ENCODE results near the gene MRPL32. TPM values are rescaled to one million over a fixed set of nuclear protein-coding genes. Genes with fewer than 3 reads are reported as not detected.
A peak's percentile ranks its signal among the peaks of the same experiment; 100 is the strongest.
"Not testable (repeated sequence)": the region's sequence is repeated elsewhere in the genome, so short reads cannot be mapped to it uniquely, and the experiment has no call there.

MRPL32 gene
- 35.5 and 42.1 TPM in 2 replicates for total RNA-seq

DNA sequence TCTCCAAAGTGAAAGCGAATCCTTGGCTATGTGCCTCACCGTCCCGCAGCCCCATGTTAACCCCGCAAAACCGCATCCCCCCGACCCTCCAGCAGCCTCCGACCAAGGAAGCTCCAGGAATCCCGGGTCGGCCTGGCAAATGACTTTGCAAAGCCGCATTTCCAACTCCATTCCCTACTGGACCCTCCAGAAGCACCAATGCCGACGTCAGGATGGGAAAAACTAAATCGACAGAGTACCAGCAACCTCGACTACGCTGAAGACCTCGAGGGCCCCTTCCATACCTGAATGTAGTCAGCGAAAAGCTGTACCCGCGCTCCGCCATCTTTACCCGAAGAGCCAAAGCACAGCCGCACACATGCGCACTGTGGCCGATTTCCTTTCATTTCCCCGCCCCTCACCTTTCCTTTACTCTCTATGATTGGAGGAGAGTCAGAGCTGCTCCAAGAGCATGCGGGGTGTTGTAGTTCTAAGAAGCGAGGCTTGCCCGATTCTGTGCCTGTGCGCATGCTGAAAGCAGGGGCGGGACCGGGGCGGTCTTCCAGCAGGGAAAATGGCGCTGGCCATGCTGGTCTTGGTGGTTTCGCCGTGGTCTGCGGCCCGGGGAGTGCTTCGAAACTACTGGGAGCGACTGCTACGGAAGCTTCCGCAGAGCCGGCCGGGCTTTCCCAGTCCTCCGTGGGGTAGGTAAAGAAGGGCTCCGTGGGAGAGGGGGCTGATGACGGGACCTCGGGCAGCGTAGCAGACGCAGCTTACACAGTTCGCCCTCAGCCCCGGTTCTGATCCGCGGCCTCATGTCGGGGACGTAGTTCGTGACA, at the start of gene MRPL32, which contains the start of gene PSMA2:
Gene MRPL32 (plus strand): TSS at position 543 of the 818 bp plus-strand sequence. CDS start 11 bp downstream, at position 554.
Gene PSMA2 (minus strand): TSS at position 341 of the 818 bp plus-strand sequence. CDS start 16 bp downstream, at position 325.
- Histone ChIP-seq H3K79me2 (ENCODE audit: insufficient read depth, low read length) (peaks cover 78% of the 10 kb centered on the region), H4K20me1 (ENCODE audit: insufficient read depth, low read length) (peaks cover 44% of the 10 kb centered on the region), H2AFZ (ENCODE audit: low read length) (peak within 1 kb of the TSS; percentile 95), H3K36me3 (ENCODE audit: insufficient read depth, low read length) (peaks cover 24% of the 10 kb centered on the region), H3K4me2 (ENCODE audit: insufficient read depth, low read length) (peak within 1 kb of the TSS; percentile 96), H3K27me3 (ENCODE audit: insufficient read depth, low read length) (no peaks in the 10 kb centered on the region), H3K4me3 (ENCODE audit: insufficient read depth, low read length) (peak within 1 kb of the TSS; percentile 92), H3K27ac (ENCODE audit: low read depth, low read length) (peak within 1 kb of the TSS; percentile 70), H3K9me3 (ENCODE audit: low read depth, low read length) (no peaks in the 10 kb centered on the region), H3K4me1 (ENCODE audit: insufficient read depth, low read length) (peaks cover 21% of the 10 kb centered on the region)
- DNase-seq (ENCODE audit: insufficient read length, low spot score, missing footprints), result peak; percentile 95
- TF ChIP-seq, protein P1, sequence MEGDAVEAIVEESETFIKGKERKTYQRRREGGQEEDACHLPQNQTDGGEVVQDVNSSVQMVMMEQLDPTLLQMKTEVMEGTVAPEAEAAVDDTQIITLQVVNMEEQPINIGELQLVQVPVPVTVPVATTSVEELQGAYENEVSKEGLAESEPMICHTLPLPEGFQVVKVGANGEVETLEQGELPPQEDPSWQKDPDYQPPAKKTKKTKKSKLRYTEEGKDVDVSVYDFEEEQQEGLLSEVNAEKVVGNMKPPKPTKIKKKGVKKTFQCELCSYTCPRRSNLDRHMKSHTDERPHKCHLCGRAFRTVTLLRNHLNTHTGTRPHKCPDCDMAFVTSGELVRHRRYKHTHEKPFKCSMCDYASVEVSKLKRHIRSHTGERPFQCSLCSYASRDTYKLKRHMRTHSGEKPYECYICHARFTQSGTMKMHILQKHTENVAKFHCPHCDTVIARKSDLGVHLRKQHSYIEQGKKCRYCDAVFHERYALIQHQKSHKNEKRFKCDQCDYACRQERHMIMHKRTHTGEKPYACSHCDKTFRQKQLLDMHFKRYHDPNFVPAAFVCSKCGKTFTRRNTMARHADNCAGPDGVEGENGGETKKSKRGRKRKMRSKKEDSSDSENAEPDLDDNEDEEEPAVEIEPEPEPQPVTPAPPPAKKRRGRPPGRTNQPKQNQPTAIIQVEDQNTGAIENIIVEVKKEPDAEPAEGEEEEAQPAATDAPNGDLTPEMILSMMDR (IDR thresholded peaks at IDR 0.05; ENCODE audit: extremely low read depth, low read depth, low read length), result no peak

DNA sequence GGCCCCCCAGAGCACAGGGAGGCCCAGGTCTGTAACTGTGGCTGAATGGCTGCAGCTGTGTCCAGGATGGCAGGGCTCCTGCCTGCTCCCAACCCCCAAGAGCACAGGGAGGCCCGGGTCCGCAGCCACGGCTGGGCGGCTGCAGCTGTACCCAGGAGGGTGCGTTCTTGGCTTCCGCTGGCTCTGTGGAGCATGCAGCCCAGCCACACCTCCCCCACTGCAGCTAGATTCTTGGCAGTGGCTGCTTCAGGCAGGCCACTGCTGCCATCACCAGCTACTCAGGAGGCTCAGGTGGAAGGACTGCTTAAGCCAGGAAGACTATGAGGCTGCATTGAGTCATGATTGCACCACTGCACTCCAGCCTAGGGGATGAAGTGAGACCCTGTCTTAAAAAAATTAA, 48.2 kb upstream of the MRPL32 start:
- Histone ChIP-seq H3K79me2 (ENCODE audit: insufficient read depth, low read length) (no peaks in the 10 kb centered on the region), H3K27me3 (ENCODE audit: insufficient read depth, low read length) (peaks cover 3% of the 10 kb centered on the region), H3K27ac (ENCODE audit: low read depth, low read length) (no peak overlapping the region), H3K4me2 (ENCODE audit: insufficient read depth, low read length) (no peak overlapping the region), H2AFZ (ENCODE audit: low read length) (no peak overlapping the region), H3K9me3 (ENCODE audit: low read depth, low read length) (no peaks in the 10 kb centered on the region), H3K4me1 (ENCODE audit: insufficient read depth, low read length) (peaks cover 7% of the 10 kb centered on the region), H3K4me3 (ENCODE audit: insufficient read depth, low read length) (no peak overlapping the region), H4K20me1 (ENCODE audit: insufficient read depth, low read length) (no peaks in the 10 kb centered on the region), H3K36me3 (ENCODE audit: insufficient read depth, low read length) (no peaks in the 10 kb centered on the region)
- TF ChIP-seq, protein P1 (IDR thresholded peaks at IDR 0.05; ENCODE audit: extremely low read depth, low read depth, low read length), result no peak
- DNase-seq (ENCODE audit: insufficient read length, low spot score, missing footprints), result no peak

DNA sequence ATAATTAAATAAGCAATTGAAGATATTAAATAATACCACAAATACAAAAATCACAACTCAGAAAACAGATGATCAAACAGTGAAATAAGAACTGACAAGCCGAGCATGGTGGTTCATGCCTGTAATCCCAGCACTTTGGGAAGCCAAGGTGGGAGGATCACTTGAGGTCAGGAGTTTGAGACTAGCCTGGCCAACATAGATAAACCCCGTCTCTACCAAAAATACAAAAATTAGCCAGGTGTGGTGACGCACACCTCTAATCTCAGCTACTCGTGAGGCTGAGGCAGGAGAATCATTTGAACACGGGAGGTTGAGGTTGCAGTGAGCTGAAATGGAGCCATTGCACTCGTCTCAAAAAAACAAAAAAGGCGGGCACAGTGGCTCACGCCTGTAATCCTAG, 47.0 kb upstream of the MRPL32 start:
- H3K27ac ChIP-seq (ENCODE audit: low read depth, low read length); H4K20me1 ChIP-seq (ENCODE audit: insufficient read depth, low read length): not testable (repeated sequence)

DNA sequence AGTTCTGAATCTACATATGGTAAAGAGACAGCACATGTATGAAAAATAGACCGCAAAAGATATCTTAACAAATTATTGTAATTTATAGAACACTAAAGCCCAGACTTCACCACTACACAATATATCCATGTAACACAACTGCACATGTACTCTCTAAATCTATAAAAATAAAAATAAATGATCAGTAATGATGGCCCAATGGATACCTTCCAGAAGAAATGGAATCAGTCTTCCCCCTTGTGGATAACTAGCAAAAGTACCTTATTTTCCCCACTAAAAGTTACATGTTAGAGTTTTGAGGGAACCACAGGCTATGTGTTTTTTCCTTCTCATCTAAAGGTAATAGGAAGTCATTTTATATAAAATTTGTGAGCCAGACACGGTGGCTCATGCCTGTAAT, 46.0 kb upstream of the MRPL32 start:
- TF ChIP-seq, protein P1 (IDR thresholded peaks at IDR 0.05; ENCODE audit: extremely low read depth, low read depth, low read length), result peak; percentile 43
- Histone ChIP-seq H3K27me3 (ENCODE audit: insufficient read depth, low read length) (peaks cover 3% of the 10 kb centered on the region), H2AFZ (ENCODE audit: low read length) (no peak overlapping the region), H3K36me3 (ENCODE audit: insufficient read depth, low read length) (no peaks in the 10 kb centered on the region), H4K20me1 (ENCODE audit: insufficient read depth, low read length) (no peaks in the 10 kb centered on the region), H3K79me2 (ENCODE audit: insufficient read depth, low read length) (no peaks in the 10 kb centered on the region), H3K4me1 (ENCODE audit: insufficient read depth, low read length) (peaks cover 8% of the 10 kb centered on the region), H3K4me2 (ENCODE audit: insufficient read depth, low read length) (no peak overlapping the region), H3K4me3 (ENCODE audit: insufficient read depth, low read length) (no peak overlapping the region), H3K27ac (ENCODE audit: low read depth, low read length) (no peak overlapping the region), H3K9me3 (ENCODE audit: low read depth, low read length) (no peaks in the 10 kb centered on the region)
- peak; percentile 69 for DNase-seq (ENCODE audit: insufficient read length, low spot score, missing footprints)

More for the DNA sequence above, 47.0 kb upstream of the MRPL32 start:
- not testable (repeated sequence) for H3K79me2 ChIP-seq (ENCODE audit: insufficient read depth, low read length); H3K36me3 ChIP-seq (ENCODE audit: insufficient read depth, low read length); H3K27me3 ChIP-seq (ENCODE audit: insufficient read depth, low read length); H2AFZ ChIP-seq (ENCODE audit: low read length); H3K4me1 ChIP-seq (ENCODE audit: insufficient read depth, low read length); H3K9me3 ChIP-seq (ENCODE audit: low read depth, low read length); H3K4me3 ChIP-seq (ENCODE audit: insufficient read depth, low read length); DNase-seq (ENCODE audit: insufficient read length, low spot score, missing footprints); H3K4me2 ChIP-seq (ENCODE audit: insufficient read depth, low read length)
